Erythroblast (primary cell): ENCODE data around the gene COX14.

Experiments used
- GATA1 ChIP-seq: IDR thresholded peaks from 2 replicates; pipeline ENCODE4 v1.6.1; 2011; ENCODE audit warnings: low read depth, mild to moderate bottlenecking, control low read depth, low read length, moderate library complexity
- POLR2A ChIP-seq: IDR thresholded peaks from 2 replicates; pipeline ENCODE4 v1.6.1; 2011; ENCODE audit warnings: mild to moderate bottlenecking, low read length

DNA sequence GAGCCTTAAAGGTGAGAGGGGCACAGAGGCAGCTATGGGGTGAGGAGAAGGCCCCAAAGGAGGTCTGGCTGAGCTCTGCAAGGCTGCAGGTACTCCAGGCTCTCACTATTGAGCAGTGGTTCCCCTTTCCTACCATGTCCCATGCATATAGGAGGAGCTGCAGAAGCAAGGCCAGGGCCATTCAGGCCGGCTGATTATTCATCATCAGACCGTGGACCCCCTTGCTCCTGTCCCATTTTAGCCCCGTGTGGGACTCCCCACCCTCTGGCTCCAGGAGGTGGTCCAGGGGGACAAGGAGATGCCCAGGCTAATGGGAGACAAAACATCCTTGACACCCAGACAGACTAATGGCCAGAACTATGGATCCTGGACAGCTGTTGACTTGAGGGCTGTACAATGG is 5.1 kb upstream of the COX14 start:
- no peak for TF ChIP-seq POLR2A
- no peak for TF ChIP-seq GATA1
